H1 (cell line): Measurements from ENCODE around the gene BEX3. TPM values are rescaled to one million over a fixed set of nuclear protein-coding genes. Genes with fewer than 3 reads are reported as not detected.

Source experiments
- CTCF ChIA-PET: fragments of 300-600 bp; sonication (Branson Sonifier 250); formaldehyde crosslinking; loops from one replicate; lab custom pipeline; 2021; ENCODE audit not compliant: partially characterized antibody; lab: Charles Lee
- POLR2A ChIA-PET: fragments of 300-600 bp; sonication (Branson Sonifier 250); formaldehyde crosslinking; loops from one replicate; lab custom pipeline; 2021; ENCODE audit warnings: inconsistent platforms; ENCODE audit not compliant: partially characterized antibody; lab: Charles Lee
- DNase-seq, 2 experiments: peaks; one replicate each; pipeline versions ENCODE4 v3.0.0 to v3.0.0-alpha.2; 2010 to 2022; ENCODE audit warnings: low spot score in 2 of 2, low read depth in 1 of 2, mixed read lengths in 1 of 2
- FAIRE-seq: peaks from 2 replicates; lab custom pipeline; 2011; peaks lifted over from hg19 to GRCh38; lab: Jason Lieb, UNC
- H2AFZ ChIP-seq: 2 replicates; pipeline ENCODE4 v1.8.1; 2012; ENCODE audit warnings: low read length, inconsistent platforms
- H2AK5ac ChIP-seq: 2 replicates; pipeline ENCODE4 v1.6.1; 2013; ENCODE audit warnings: low read depth, low read length
- H2BK120ac ChIP-seq: replicated peaks from 2 replicates; pipeline ENCODE3; 2013; ENCODE audit warnings: low read depth, low read length, inconsistent platforms
- H2BK12ac ChIP-seq: 2 replicates; pipeline ENCODE4 v1.6.1; 2013; ENCODE audit warnings: low read depth, low read length
- H2BK15ac ChIP-seq: 2 replicates; pipeline ENCODE4 v1.6.1; 2013; ENCODE audit warnings: low read length
- H2BK20ac ChIP-seq: 2 replicates; pipeline ENCODE4 v1.6.1; 2013; ENCODE audit warnings: low read length
- H2BK5ac ChIP-seq: 2 replicates; pipeline ENCODE4 v1.6.1; 2013; ENCODE audit warnings: low read depth, low read length
- H3K14ac ChIP-seq: 2 replicates; pipeline ENCODE4 v1.6.1; 2013; ENCODE audit warnings: inconsistent platforms; ENCODE audit not compliant: insufficient read length
- H3K18ac ChIP-seq: 2 replicates; pipeline ENCODE4 v1.6.1; 2013; ENCODE audit warnings: low read length; ENCODE audit errors: extremely low read depth
- H3K23ac ChIP-seq: 2 replicates; pipeline ENCODE4 v1.6.1; 2013; ENCODE audit warnings: inconsistent platforms; ENCODE audit not compliant: insufficient read length
- H3K23me2 ChIP-seq: 2 replicates; pipeline ENCODE4 v1.6.1; 2013; ENCODE audit warnings: low read depth, low read length
- H3K27ac ChIP-seq: 2 replicates; pipeline ENCODE4 v1.6.1; 2011; ENCODE audit warnings: low read depth, low read length, inconsistent platforms
- H3K27me3 ChIP-seq, 4 experiments: replicated peaks in 1 of 4; 1 replicate in 1 of 4; 2 replicates in 3 of 4; pipeline versions ENCODE4 v1.6.1 to v1.8.1; 2011 to 2013; ENCODE audit warnings: low read length in 3 of 4, mild to moderate bottlenecking in 3 of 4, inconsistent platforms in 2 of 4, mixed read lengths in 2 of 4, moderate library complexity in 1 of 4; ENCODE audit not compliant: control insufficient read depth in 3 of 4, insufficient read depth in 3 of 4; ENCODE audit errors: extremely low read depth in 1 of 4
- H3K36me3 ChIP-seq, 4 experiments: 2 replicates each; pipeline versions ENCODE4 v1.6.1 to v1.8.1; 2011 to 2013; ENCODE audit warnings: mild to moderate bottlenecking in 4 of 4, low read length in 3 of 4, moderate library complexity in 2 of 4, control low read depth in 1 of 4, inconsistent platforms in 1 of 4; ENCODE audit not compliant: insufficient read depth in 4 of 4, control insufficient read depth in 2 of 4
- H3K4ac ChIP-seq: replicated peaks from 2 replicates; pipeline ENCODE3; 2013; ENCODE audit warnings: low read length, low read depth, mixed read lengths, inconsistent platforms; ENCODE audit not compliant: insufficient read length
- H3K4me1 ChIP-seq, 4 experiments: replicated peaks in 1 of 4; 1 replicate in 1 of 4; 2 replicates in 3 of 4; pipeline versions ENCODE4 v1.6.1 to v1.8.1; 2011 to 2013; ENCODE audit warnings: low read length in 3 of 4, inconsistent platforms in 2 of 4, mixed read lengths in 1 of 4; ENCODE audit not compliant: insufficient read depth in 4 of 4, control insufficient read depth in 3 of 4
- H3K4me2 ChIP-seq, 2 experiments: 2 replicates each; pipeline versions ENCODE4 v1.6.1 to v1.8.1; 2011 to 2013; ENCODE audit warnings: low read depth in 2 of 2, low read length in 2 of 2, control low read depth in 1 of 2, inconsistent platforms in 1 of 2, mild to moderate bottlenecking in 1 of 2; ENCODE audit not compliant: insufficient read depth in 1 of 2
- H3K4me3 ChIP-seq, 4 experiments: fragments of 200-600, 300-600 bp in 1 of 4; sonication (generic), shearing (Covaris generic), sonication (Bioruptor Twin) in 1 of 4; 2 replicates each; pipeline versions ENCODE4 v1.5.1 to v1.8.1; 2011 to 2016; ENCODE audit warnings: low read length in 4 of 4, low read depth in 3 of 4, control low read depth in 2 of 4, inconsistent platforms in 2 of 4, mild to moderate bottlenecking in 2 of 4, mixed read lengths in 1 of 4, moderate library complexity in 1 of 4; ENCODE audit not compliant: insufficient read depth in 2 of 4; ENCODE audit errors: extremely low read depth in 1 of 4
- H3K56ac ChIP-seq: replicated peaks from 2 replicates; pipeline ENCODE3; 2013; ENCODE audit warnings: low read depth, mild to moderate bottlenecking, mixed read lengths, low read length, inconsistent platforms; ENCODE audit not compliant: insufficient read length
- H3K79me1 ChIP-seq: 2 replicates; pipeline ENCODE4 v1.6.1; 2013; ENCODE audit warnings: low read depth, low read length, control low read depth
- H3K79me2 ChIP-seq, 2 experiments: 2 replicates each; pipeline versions ENCODE4 v1.6.1 to v1.8.1; 2012 to 2013; ENCODE audit warnings: low read length in 2 of 2, mild to moderate bottlenecking in 2 of 2, inconsistent platforms in 1 of 2; ENCODE audit not compliant: insufficient read depth in 2 of 2, control insufficient read depth in 1 of 2
- H3K9ac ChIP-seq, 4 experiments: replicated peaks in 1 of 4; 1 replicate in 1 of 4; 2 replicates in 3 of 4; pipeline versions ENCODE4 v1.6.1 to v1.8.1; 2011 to 2013; ENCODE audit warnings: low read depth in 3 of 4, low read length in 3 of 4, control low read depth in 2 of 4, mild to moderate bottlenecking in 2 of 4, moderate library complexity in 2 of 4, inconsistent platforms in 1 of 4; ENCODE audit errors: extremely low read depth in 1 of 4
- H3K9me3 ChIP-seq, 2 experiments: 2 replicates each; pipeline versions ENCODE4 v1.6.1 to v1.8.1; 2012 to 2013; ENCODE audit warnings: mild to moderate bottlenecking in 2 of 2, moderate library complexity in 2 of 2, control low read depth in 1 of 2, inconsistent platforms in 1 of 2, low read depth in 1 of 2, low read length in 1 of 2, mixed read lengths in 1 of 2; ENCODE audit not compliant: insufficient read depth in 2 of 2
- H4K20me1 ChIP-seq, 2 experiments: replicated peaks in 1 of 2; 2 replicates each; pipeline versions ENCODE3 to v1.8.1; 2011 to 2013; ENCODE audit warnings: inconsistent platforms in 2 of 2, low read length in 2 of 2, mild to moderate bottlenecking in 1 of 2; ENCODE audit not compliant: insufficient read depth in 2 of 2, control insufficient read depth in 1 of 2
- H4K5ac ChIP-seq: 2 replicates; pipeline ENCODE4 v1.6.1; 2013; ENCODE audit warnings: low read length, low read depth, mixed read lengths, inconsistent platforms; ENCODE audit not compliant: insufficient read length
- H4K8ac ChIP-seq: 2 replicates; pipeline ENCODE4 v1.8.0; 2013; ENCODE audit warnings: mild to moderate bottlenecking, moderate library complexity, low read length, inconsistent platforms; ENCODE audit not compliant: insufficient read depth; ENCODE audit errors: extremely low read depth
- H4K91ac ChIP-seq: replicated peaks from 2 replicates; pipeline ENCODE3; 2013; ENCODE audit warnings: low read length, mixed read lengths, inconsistent platforms; ENCODE audit not compliant: insufficient read length
- NRF1 ChIP-seq: IDR thresholded peaks from 2 replicates; pipeline ENCODE4 v1.6.1; 2011; ENCODE audit warnings: mild to moderate bottlenecking, low read depth, low read length, improper control_type of control experiment
- TEAD4 ChIP-seq: IDR thresholded peaks from 2 replicates; pipeline ENCODE4 v1.6.1; 2012; ENCODE audit warnings: low read depth, low read length, inconsistent platforms, mixed read lengths
- WGBS, 2 experiments: shearing (Covaris generic) in 1 of 2; methylation state at CpG; one replicate each; pipeline versions ENCODE4 v1.1.6 to v1.1.7; 2013 to 2015; ENCODE audit warnings: low lambda C conversion rate in 2 of 2, mixed read lengths in 2 of 2, inconsistent platforms in 1 of 2, low coverage in 1 of 2, missing lambda C conversion rate in 1 of 2; ENCODE audit not compliant: insufficient replicate concordance in 2 of 2, insufficient coverage in 1 of 2, insufficient read length in 1 of 2; ENCODE audit errors: extremely low coverage in 1 of 2, missing lambda C conversion rate in 1 of 2; 5-methylcytosine and 5-hydroxymethylcytosine counted together
- polyA plus RNA-seq, 7 experiments: library from polyadenylated mRNA; depleted of rRNA in 3 of 7; stranded (reverse) in 5 of 7; unstranded in 2 of 7; fragments of >200 nt in 5 of 7; fragments of 200-250 nt in 2 of 7; gene quantifications; 1 replicate in 5 of 7; 2 replicates in 1 of 7; 4 replicates in 1 of 7; pipeline versions ENCODE4 v1.2.1 to v1.2.3, GENCODE V29; 2011 to 2013; ENCODE audit warnings: missing spikeins in 2 of 7, mixed read lengths in 2 of 7
- total RNA-seq: library from RNA; stranded (reverse); fragmentation: NEBNext Ultra II Directional; extraction: Animal tissue kit (Norgen Biotek cat#: 25700); gene quantifications from 2 replicates; pipeline ENCODE4 v1.2.1, GENCODE V29; 2021

BEX3 gene
- total and polyA plus RNA-seq, 2 of the 8 experiments (the other 6 are each of a cell fraction or from before 2014, with no cell fraction given), result 330 to 366 TPM

DNA sequence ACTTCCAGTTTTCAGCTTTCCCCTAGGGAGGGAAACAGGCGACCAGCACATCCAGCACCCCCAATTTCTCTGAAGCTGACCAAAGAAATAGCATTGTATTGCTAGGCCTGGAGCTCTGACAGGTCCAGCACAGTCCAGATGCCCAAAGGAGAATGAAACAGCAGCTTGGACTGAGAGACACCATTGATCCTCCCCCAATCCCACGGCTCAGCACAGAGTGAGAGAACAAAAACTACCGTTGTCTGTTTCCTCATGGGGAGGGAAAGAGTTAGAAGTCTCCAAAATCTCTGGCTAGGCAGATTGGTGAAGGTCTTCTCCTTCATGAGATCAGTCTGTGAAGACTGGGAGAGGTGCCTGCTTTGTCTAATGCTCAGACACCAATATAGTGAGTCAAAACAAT lies 37.7 kb upstream of the BEX3 start:
- no peaks in the 10 kb centered on the region for H3K36me3 ChIP-seq
- no peaks in the 10 kb centered on the region for H3K79me2 ChIP-seq
- no peak overlapping the region for H3K4me3 ChIP-seq
- no peak overlapping the region for H3K4me2 ChIP-seq
- H4K91ac ChIP-seq, result no peak overlapping the region
- H3K23me2 ChIP-seq, result no peaks in the 10 kb centered on the region
- ChIA-PET CTCF (interaction anchor here (0.6 to 2.7 kb wide), 4 partner anchors 125 to 1220 kb away, joined by 3 to 15 read pairs (median 4); no protein-coding TSS in a partner anchor), POLR2A (interaction anchor here (0.8 kb wide), 1 partner anchor 85 kb away, joined by 3 read pairs; no protein-coding TSS in a partner anchor)
- DNase-seq, result no peak
- WGBS, 2 experiments, result 79% methylated on average over 3 of the region's 3 CpGs; no CpG with 5 or more reads in 1 of the 2 experiments
- no peak overlapping the region for H4K8ac ChIP-seq
- H3K18ac ChIP-seq, result no peak overlapping the region
- FAIRE-seq, result no peak
- no peaks in the 10 kb centered on the region for H3K27me3 ChIP-seq
- no peak overlapping the region for H2BK120ac ChIP-seq
- no peak overlapping the region for H3K56ac ChIP-seq
- no peaks in the 10 kb centered on the region for H4K20me1 ChIP-seq
- no peak overlapping the region for H4K5ac ChIP-seq
- no peak overlapping the region for H3K14ac ChIP-seq
- no peaks in the 10 kb centered on the region for H3K4me1 ChIP-seq
- H3K23ac ChIP-seq, result no peak overlapping the region
- H3K79me1 ChIP-seq, result no peaks in the 10 kb centered on the region
- no peak overlapping the region for H2BK20ac ChIP-seq
- no peak overlapping the region for H3K9ac ChIP-seq
- H3K4ac ChIP-seq, result no peak overlapping the region
- no peak overlapping the region for H2BK15ac ChIP-seq
- no peak for TF ChIP-seq TEAD4
- TF ChIP-seq NRF1, result no peak
- no peak overlapping the region for H2AK5ac ChIP-seq
- H3K9me3 ChIP-seq, result no peaks in the 10 kb centered on the region
- no peak overlapping the region for H2BK5ac ChIP-seq
- no peak overlapping the region for H3K27ac ChIP-seq
- H2BK12ac ChIP-seq, result no peak overlapping the region
- no peak overlapping the region; the same call in 1 of the 2 replicates for H2AFZ ChIP-seq
